Peyer's patch (tissue), 4 donors: ENCODE measurements around the gene PTPN3. TPM values are rescaled to one million over a fixed set of nuclear protein-coding genes. Genes with fewer than 3 reads are reported as not detected.
A peak's percentile ranks its signal among the peaks of the same experiment; 100 is the strongest.

Experiments
- DNase-seq, 3 donors: peaks; one replicate each; pipeline ENCODE4 v3.0.0-alpha.2; 2017 to 2019
- H3K27ac ChIP-seq, 4 donors: fragments of 200-600 bp; sonication (generic); one replicate each; pipeline ENCODE4 v1.5.1; 2016 to 2019
- H3K27me3 ChIP-seq, 2 donors: fragments of 200-600 bp; sonication (generic); one replicate each; pipeline ENCODE4 v1.5.1; 2019
- H3K36me3 ChIP-seq, 3 donors: fragments of 200-600 bp; sonication (generic); one replicate each; pipeline ENCODE4 v1.5.1; 2016 to 2019
- H3K4me1 ChIP-seq, 4 donors: fragments of 200-600 bp; sonication (generic); one replicate each; pipeline ENCODE4 v1.5.1; 2016 to 2019
- H3K4me3 ChIP-seq, 4 donors: fragments of 200-600 bp; sonication (generic); 1 replicate in 3 of 4; 2 replicates in 1 of 4; pipeline ENCODE4 v1.5.1; 2016 to 2019; ENCODE audit warnings: mild to moderate bottlenecking in 1 of 4
- H3K9me3 ChIP-seq, 4 donors: fragments of 200-600 bp; sonication (generic); one replicate each; pipeline ENCODE4 v1.5.1; 2016 to 2019; ENCODE audit warnings: mild to moderate bottlenecking in 1 of 4
- POLR2A ChIP-seq, 2 donors: fragments of 450-650 bp; IDR thresholded peaks; one replicate each; pipeline ENCODE4 v1.5.1; 2017; ENCODE audit warnings: antibody characterized with exemption in 2 of 2, mild to moderate bottlenecking in 2 of 2, moderate library complexity in 2 of 2
- total RNA-seq, 4 donors: library from RNA; depleted of rRNA; stranded (reverse); fragments of >200 nt; gene quantifications; one replicate each; pipeline ENCODE4 v1.1.0, GENCODE V29; 2016
- TF ChIP-seq, protein P1 (sequence below), 6 experiments: fragments of 450-650 bp in 4 of 6; fragments of 200-600 bp in 2 of 6; sonication (generic) in 1 of 6; IDR thresholded peaks; one replicate each; pipeline ENCODE4 v1.5.1; 2017 to 2019; ENCODE audit warnings: antibody characterized with exemption in 6 of 6, mild to moderate bottlenecking in 3 of 6, moderate library complexity in 1 of 6

The PTPN3 gene
- total RNA-seq, 4 donors from 2014 or later: 17.3 to 53.6 (median 37.4) TPM

- no peaks in the 10 kb centered on the region for H3K36me3 ChIP-seq
- peaks cover 0 to 36% (median 0%) of the 10 kb centered on the region in 4 donors for H3K4me1 ChIP-seq
- no peak overlapping the region for H3K4me3 ChIP-seq
- no peak for DNase-seq
- no peaks in the 10 kb centered on the region for H3K9me3 ChIP-seq
- H3K27me3 ChIP-seq: no peaks in the 10 kb centered on the region
- TF ChIP-seq, protein P1, sequence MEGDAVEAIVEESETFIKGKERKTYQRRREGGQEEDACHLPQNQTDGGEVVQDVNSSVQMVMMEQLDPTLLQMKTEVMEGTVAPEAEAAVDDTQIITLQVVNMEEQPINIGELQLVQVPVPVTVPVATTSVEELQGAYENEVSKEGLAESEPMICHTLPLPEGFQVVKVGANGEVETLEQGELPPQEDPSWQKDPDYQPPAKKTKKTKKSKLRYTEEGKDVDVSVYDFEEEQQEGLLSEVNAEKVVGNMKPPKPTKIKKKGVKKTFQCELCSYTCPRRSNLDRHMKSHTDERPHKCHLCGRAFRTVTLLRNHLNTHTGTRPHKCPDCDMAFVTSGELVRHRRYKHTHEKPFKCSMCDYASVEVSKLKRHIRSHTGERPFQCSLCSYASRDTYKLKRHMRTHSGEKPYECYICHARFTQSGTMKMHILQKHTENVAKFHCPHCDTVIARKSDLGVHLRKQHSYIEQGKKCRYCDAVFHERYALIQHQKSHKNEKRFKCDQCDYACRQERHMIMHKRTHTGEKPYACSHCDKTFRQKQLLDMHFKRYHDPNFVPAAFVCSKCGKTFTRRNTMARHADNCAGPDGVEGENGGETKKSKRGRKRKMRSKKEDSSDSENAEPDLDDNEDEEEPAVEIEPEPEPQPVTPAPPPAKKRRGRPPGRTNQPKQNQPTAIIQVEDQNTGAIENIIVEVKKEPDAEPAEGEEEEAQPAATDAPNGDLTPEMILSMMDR (IDR thresholded peaks at IDR 0.05): no peak
- TF ChIP-seq POLR2A (IDR thresholded peaks at IDR 0.05): no peak
- H3K27ac ChIP-seq: no peak overlapping the region
These were observed 23.9 kb downstream of the PTPN3 start for GRCh38 chr9:109474170-109474569.

GRCh38 chr9:109473329-109473728, 24.8 kb downstream of the PTPN3 start:
- TF ChIP-seq, protein P1 (IDR thresholded peaks at IDR 0.05): no peak
- no peak for TF ChIP-seq POLR2A (IDR thresholded peaks at IDR 0.05)
- Histone ChIP-seq H3K9me3 (no peaks in the 10 kb centered on the region), H3K27ac (no peak overlapping the region), H3K4me1 (peaks cover 0 to 31% (median 0%) of the 10 kb centered on the region in 4 donors), H3K27me3 (no peaks in the 10 kb centered on the region), H3K36me3 (no peaks in the 10 kb centered on the region), H3K4me3 (no peak overlapping the region)
- DNase-seq: no peak

GRCh38 chr9:109471475-109472393, 26.4 kb downstream of the PTPN3 start:
- DNase-seq: no peak
- Histone ChIP-seq H3K9me3 (no peaks in the 10 kb centered on the region), H3K27me3 (no peaks in the 10 kb centered on the region), H3K27ac (no peak overlapping the region), H3K36me3 (no peaks in the 10 kb centered on the region), H3K4me1 (peaks cover 0 to 20% (median 0%) of the 10 kb centered on the region in 4 donors), H3K4me3 (no peak overlapping the region)
- TF ChIP-seq POLR2A (IDR thresholded peaks at IDR 0.05): no peak
- TF ChIP-seq, protein P1 (IDR thresholded peaks at IDR 0.05): no peak

DNA sequence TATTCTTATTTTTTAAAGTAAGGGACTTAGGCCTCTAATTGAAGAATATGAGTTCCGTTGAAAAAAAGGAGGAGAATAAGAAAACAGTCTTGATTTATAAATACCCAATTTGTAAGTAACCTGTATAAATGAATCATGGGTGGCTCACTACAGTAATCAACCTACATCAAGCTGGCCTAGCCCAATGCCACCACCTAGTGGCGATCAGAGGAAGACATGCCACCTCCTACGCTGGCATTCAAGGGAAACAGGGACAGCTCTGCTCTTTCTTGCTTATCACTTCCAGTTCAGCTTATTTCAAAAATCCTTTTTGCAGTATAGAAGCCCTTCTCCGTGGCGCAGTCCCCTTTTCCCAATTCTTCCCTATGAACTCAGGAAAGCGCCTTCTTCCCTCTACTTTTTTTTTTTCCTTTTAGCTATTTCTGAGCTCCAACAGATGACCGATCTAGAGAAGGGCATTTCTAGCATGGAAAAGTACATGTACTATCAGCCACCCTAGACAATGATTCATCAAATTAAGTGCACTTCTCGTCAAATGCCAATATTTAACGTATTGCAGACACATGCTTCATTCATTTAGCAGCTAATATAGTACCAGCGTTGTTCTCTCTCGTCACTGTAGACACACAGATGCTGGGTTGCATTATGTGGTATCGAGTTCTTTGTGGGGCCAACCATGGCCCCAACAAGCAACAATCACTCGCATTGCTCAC, 28.3 kb downstream of the PTPN3 start:
- peak; percentile 27 to 85 (median 74) for DNase-seq
- Histone ChIP-seq H3K4me1 (peaks cover 0 to 8% (median 0%) of the 10 kb centered on the region in 4 donors), H3K9me3 (no peaks in the 10 kb centered on the region), H3K36me3 (no peaks in the 10 kb centered on the region), H3K27me3 (no peaks in the 10 kb centered on the region), H3K27ac (no peak overlapping the region), H3K4me3 (no peak overlapping the region)
- TF ChIP-seq, protein P1 (IDR thresholded peaks at IDR 0.05): peak; percentile 41 to 90 (median 81)
- TF ChIP-seq POLR2A (IDR thresholded peaks at IDR 0.05): no peak

DNA sequence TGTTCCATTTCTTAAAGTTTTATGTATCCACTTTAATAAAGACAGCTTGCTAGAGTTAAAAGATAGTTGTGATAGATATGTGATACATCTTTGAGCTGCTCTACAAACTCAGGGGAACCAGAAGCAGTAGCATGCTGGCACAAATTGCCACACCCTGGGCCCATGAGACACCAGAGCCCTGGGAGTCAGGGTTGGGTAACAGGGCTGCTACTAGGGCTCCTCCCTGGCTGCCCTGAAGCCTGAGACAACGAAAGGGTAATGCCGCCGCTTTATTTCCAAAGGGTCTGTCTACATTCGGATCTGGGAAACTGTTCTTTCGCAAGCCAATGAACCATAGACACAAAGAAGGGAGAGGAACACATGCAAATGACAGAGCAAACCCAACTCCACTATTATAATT, 29.2 kb downstream of the PTPN3 start:
- no peaks in the 10 kb centered on the region for H3K9me3 ChIP-seq
- no peaks in the 10 kb centered on the region for H3K36me3 ChIP-seq
- no peaks in the 10 kb centered on the region for H3K27me3 ChIP-seq
- no peak for DNase-seq
- H3K27ac ChIP-seq: no peak overlapping the region
- H3K4me1 ChIP-seq: peaks cover 0 to 8% (median 0%) of the 10 kb centered on the region in 4 donors
- TF ChIP-seq, protein P1 (IDR thresholded peaks at IDR 0.05): no peak
- TF ChIP-seq POLR2A (IDR thresholded peaks at IDR 0.05): no peak
- H3K4me3 ChIP-seq: no peak overlapping the region
